RWPE2 (cell line): ENCODE data around the gene IFNG-AS1.

Experiments
- ATAC-seq: fragments of 200-7000 bp; cut with Tn5 transposase; 3 replicates; pipeline ENCODE4 v1.9.1; 2021; ENCODE audit warnings: low read depth
- DNase-seq: peaks from one replicate; pipeline ENCODE4 v3.0.0-alpha.2; 2020; ENCODE audit warnings: low spot score
- H3K27ac ChIP-seq: fragments of 450-650 bp; 2 replicates; pipeline ENCODE4 v1.5.1; 2017; ENCODE audit warnings: mild to moderate bottlenecking; ENCODE audit not compliant: poor library complexity, severe bottlenecking
- H3K27me3 ChIP-seq: fragments of 250-450 bp; sonication (Bioruptor Pico); 2 replicates; pipeline ENCODE4 v1.5.1; 2021; ENCODE audit warnings: mild to moderate bottlenecking, moderate library complexity; ENCODE audit not compliant: insufficient read depth, poor library complexity, severe bottlenecking
- H3K36me3 ChIP-seq: fragments of 250-450 bp; sonication (Bioruptor Pico); 2 replicates; pipeline ENCODE4 v1.5.1; 2020; ENCODE audit warnings: low read depth, mild to moderate bottlenecking, moderate library complexity
- H3K4me1 ChIP-seq: fragments of 250-450 bp; sonication (Bioruptor Pico); 2 replicates; pipeline ENCODE4 v1.5.1; 2021; ENCODE audit warnings: mild to moderate bottlenecking, moderate library complexity; ENCODE audit not compliant: insufficient read depth, poor library complexity, severe bottlenecking
- H3K4me3 ChIP-seq: fragments of 250-450 bp; sonication (Bioruptor Pico); 2 replicates; pipeline ENCODE4 v1.5.1; 2021; ENCODE audit warnings: mild to moderate bottlenecking, moderate library complexity; ENCODE audit not compliant: severe bottlenecking
- H3K9me3 ChIP-seq: fragments of 250-450 bp; sonication (Bioruptor Pico); 2 replicates; pipeline ENCODE4 v1.5.1; 2021; ENCODE audit warnings: mild to moderate bottlenecking, moderate library complexity; ENCODE audit not compliant: severe bottlenecking
- TF ChIP-seq, protein P1 (sequence below): fragments of 450-650 bp; IDR thresholded peaks from one replicate; pipeline ENCODE4 v1.5.1; 2017; ENCODE audit warnings: mild to moderate bottlenecking, moderate library complexity; ENCODE audit not compliant: poor library complexity, severe bottlenecking

The IFNG-AS1 gene

DNA sequence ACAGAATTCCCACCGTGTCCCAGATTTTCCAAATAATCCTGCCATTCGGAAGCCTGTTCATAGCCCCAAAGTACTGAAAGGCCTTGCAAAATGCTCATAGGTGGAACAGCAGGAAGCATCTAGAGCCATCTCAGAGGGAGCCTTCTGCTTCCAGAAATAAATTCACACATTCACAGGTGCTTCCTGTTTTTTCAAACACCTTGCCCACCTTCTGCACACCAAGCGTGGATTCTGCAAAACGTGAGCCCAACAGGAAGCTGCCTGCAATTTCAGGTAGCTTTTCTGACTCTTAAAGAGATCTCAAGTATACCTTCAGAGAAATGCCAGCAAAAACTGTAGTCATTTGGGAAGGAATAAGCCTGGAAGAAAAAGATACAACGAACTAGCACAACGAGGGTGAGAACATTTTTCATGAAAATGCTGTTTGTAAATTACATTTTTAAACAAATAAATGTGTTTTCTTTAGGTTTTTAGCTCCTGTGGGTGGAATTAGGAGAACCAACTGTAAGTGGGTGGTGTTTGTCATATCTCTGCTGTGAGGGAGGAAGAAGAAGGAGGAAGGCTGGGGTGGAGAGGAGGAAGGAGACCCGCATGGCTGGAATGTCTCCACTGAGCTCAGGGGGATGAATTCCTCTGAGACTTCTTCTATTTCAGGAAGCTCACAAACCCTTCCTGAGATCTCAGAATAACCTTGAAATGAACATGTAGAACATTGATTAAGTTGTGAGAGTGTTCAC, at the start of gene IFNG-AS1:
TSS of gene IFNG-AS1 (plus strand) at position 264 of the 737 bp plus-strand sequence.
- Histone ChIP-seq H3K4me1 (no peaks in the 10 kb centered on the region), H3K36me3 (no peaks in the 10 kb centered on the region), H3K4me3 (no peak within 1 kb of the TSS), H3K27me3 (peaks cover 14% of the 10 kb centered on the region), H3K9me3 (no peaks in the 10 kb centered on the region), H3K27ac (no peak within 1 kb of the TSS)
- ATAC-seq (no peak), DNase-seq (no peak)
- TF ChIP-seq, protein P1, sequence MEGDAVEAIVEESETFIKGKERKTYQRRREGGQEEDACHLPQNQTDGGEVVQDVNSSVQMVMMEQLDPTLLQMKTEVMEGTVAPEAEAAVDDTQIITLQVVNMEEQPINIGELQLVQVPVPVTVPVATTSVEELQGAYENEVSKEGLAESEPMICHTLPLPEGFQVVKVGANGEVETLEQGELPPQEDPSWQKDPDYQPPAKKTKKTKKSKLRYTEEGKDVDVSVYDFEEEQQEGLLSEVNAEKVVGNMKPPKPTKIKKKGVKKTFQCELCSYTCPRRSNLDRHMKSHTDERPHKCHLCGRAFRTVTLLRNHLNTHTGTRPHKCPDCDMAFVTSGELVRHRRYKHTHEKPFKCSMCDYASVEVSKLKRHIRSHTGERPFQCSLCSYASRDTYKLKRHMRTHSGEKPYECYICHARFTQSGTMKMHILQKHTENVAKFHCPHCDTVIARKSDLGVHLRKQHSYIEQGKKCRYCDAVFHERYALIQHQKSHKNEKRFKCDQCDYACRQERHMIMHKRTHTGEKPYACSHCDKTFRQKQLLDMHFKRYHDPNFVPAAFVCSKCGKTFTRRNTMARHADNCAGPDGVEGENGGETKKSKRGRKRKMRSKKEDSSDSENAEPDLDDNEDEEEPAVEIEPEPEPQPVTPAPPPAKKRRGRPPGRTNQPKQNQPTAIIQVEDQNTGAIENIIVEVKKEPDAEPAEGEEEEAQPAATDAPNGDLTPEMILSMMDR = no peak

DNA sequence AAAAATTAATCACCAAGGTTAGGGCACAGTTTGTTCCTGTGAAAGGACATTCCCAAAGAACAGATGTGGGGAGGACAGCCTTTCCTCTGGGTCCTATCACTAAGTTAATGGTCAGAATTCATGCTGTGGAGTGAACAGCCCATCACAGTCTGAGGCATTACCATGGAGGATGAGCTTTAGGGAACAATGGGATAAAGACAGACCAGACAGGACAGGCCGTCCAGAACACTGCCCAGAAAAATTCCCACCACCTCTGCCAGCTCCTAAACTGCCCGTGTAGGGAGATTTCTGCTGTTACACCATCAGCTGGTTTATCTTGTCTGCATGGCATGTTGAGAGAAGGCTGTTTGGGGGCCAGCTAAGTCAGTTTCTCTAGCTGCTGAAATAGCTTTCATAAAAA, 49.6 kb upstream of the IFNG-AS1 start:
- Histone ChIP-seq H3K9me3 (no peaks in the 10 kb centered on the region), H3K36me3 (0 out of 2 replicates have a peak, but pooled peaks cover 3% of the 10 kb centered on the region), H3K27ac (no peak overlapping the region), H3K4me3 (no peak overlapping the region), H3K4me1 (peaks cover 14% of the 10 kb centered on the region), H3K27me3 (no peaks in the 10 kb centered on the region)
- no peak for ATAC-seq
- DNase-seq = no peak
- TF ChIP-seq, protein P1 = no peak

- H3K4me3 ChIP-seq = no peak overlapping the region
These were observed 48.4 kb upstream of the IFNG-AS1 start for GRCh38 chr12:67940780-67941243.

GRCh38 chr12:67942724-67943123, 46.5 kb upstream of the IFNG-AS1 start:
- Histone ChIP-seq H3K27ac (no peak overlapping the region), H3K9me3 (no peaks in the 10 kb centered on the region), H3K4me3 (no peak overlapping the region), H3K27me3 (no peaks in the 10 kb centered on the region), H3K4me1 (peaks cover 14% of the 10 kb centered on the region), H3K36me3 (0 out of 2 replicates have a peak, but pooled peaks cover 3% of the 10 kb centered on the region)
- no peak for DNase-seq
- ATAC-seq = no peak
- TF ChIP-seq, protein P1 = no peak

More at GRCh38 chr12:67940780-67941243, 48.4 kb upstream of the IFNG-AS1 start:
- Histone ChIP-seq H3K9me3 (no peaks in the 10 kb centered on the region), H3K27ac (peak overlapping the region; percentile 57), H3K27me3 (no peaks in the 10 kb centered on the region), H3K36me3 (0 out of 2 replicates have a peak, but pooled peaks cover 3% of the 10 kb centered on the region), H3K4me1 (peaks cover 14% of the 10 kb centered on the region)
- ATAC-seq (peak; percentile 88), DNase-seq (no peak)
- TF ChIP-seq, protein P1 = no peak
